Mesenchymal stem cell (in vitro differentiated cells and primary cell): ENCODE results near the gene ATF6.

ENCODE experiments used
- DNase-seq: peaks from one replicate; pipeline ENCODE4 v3.0.0-alpha.2; 2013
- H2AFZ ChIP-seq: one replicate; pipeline ENCODE4 v1.6.1; 2013; ENCODE audit warnings: low read depth, mild to moderate bottlenecking, control low read depth, inconsistent platforms, low read length, moderate library complexity
- H2AK5ac ChIP-seq: 2 replicates; pipeline ENCODE4 v1.6.1; 2013; ENCODE audit warnings: low read length, moderate library complexity, mild to moderate bottlenecking, inconsistent platforms; ENCODE audit not compliant: severe bottlenecking
- H2BK120ac ChIP-seq: one replicate; pipeline ENCODE4 v1.6.1; 2013; ENCODE audit warnings: low read depth, mild to moderate bottlenecking, inconsistent platforms, low read length, moderate library complexity
- H2BK12ac ChIP-seq, 2 experiments: one replicate each; pipeline ENCODE4 v1.6.1; 2013; ENCODE audit warnings: inconsistent platforms in 2 of 2, low read length in 2 of 2, mild to moderate bottlenecking in 2 of 2, moderate library complexity in 2 of 2, control low read depth in 1 of 2
- H2BK15ac ChIP-seq: one replicate; pipeline ENCODE4 v1.6.1; 2013; ENCODE audit warnings: mild to moderate bottlenecking, low read depth, inconsistent platforms; ENCODE audit not compliant: poor library complexity, severe bottlenecking
- H2BK5ac ChIP-seq: 2 replicates; pipeline ENCODE4 v1.6.1; 2013; ENCODE audit warnings: low read depth, mild to moderate bottlenecking, low read length, control low read depth, inconsistent platforms; ENCODE audit not compliant: poor library complexity, severe bottlenecking
- H3K14ac ChIP-seq, 2 experiments: one replicate each; pipeline ENCODE4 v1.6.1; 2013; ENCODE audit warnings: inconsistent platforms in 2 of 2, low read length in 2 of 2, control low read depth in 1 of 2, mild to moderate bottlenecking in 1 of 2, moderate library complexity in 1 of 2
- H3K18ac ChIP-seq, 2 experiments: one replicate each; pipeline ENCODE4 v1.6.1; 2013; ENCODE audit warnings: inconsistent platforms in 2 of 2, low read length in 2 of 2, control low read depth in 1 of 2, low read depth in 1 of 2, mild to moderate bottlenecking in 1 of 2
- H3K23ac ChIP-seq, 2 experiments: one replicate each; pipeline ENCODE4 v1.6.1; 2013; ENCODE audit warnings: inconsistent platforms in 2 of 2, low read length in 2 of 2, mild to moderate bottlenecking in 2 of 2, moderate library complexity in 2 of 2, control low read depth in 1 of 2
- H3K27ac ChIP-seq: 2 replicates; pipeline ENCODE4 v1.5.1; 2013; ENCODE audit warnings: mild to moderate bottlenecking, moderate library complexity, low read length, control low read depth, inconsistent platforms; ENCODE audit not compliant: poor library complexity, severe bottlenecking
- H3K27me3 ChIP-seq, 2 experiments: 2 replicates each; pipeline versions ENCODE4 v1.6.1 to v1.7.0; 2013; ENCODE audit warnings: low read length in 2 of 2, mild to moderate bottlenecking in 2 of 2, moderate library complexity in 2 of 2, control low read depth in 1 of 2, inconsistent platforms in 1 of 2; ENCODE audit not compliant: control insufficient read depth in 1 of 2, insufficient read depth in 1 of 2
- H3K36me3 ChIP-seq, 2 experiments: 2 replicates each; pipeline versions ENCODE4 v1.6.1 to v1.7.0; 2013; ENCODE audit warnings: low read length in 2 of 2, control low read depth in 1 of 2, inconsistent platforms in 1 of 2, low read depth in 1 of 2, mild to moderate bottlenecking in 1 of 2; ENCODE audit not compliant: insufficient read depth in 2 of 2, control insufficient read depth in 1 of 2
- H3K4ac ChIP-seq, 2 experiments: one replicate each; pipeline ENCODE4 v1.6.1; 2013; ENCODE audit warnings: inconsistent platforms in 2 of 2, low read length in 2 of 2, mild to moderate bottlenecking in 2 of 2, moderate library complexity in 2 of 2, control low read depth in 1 of 2, low read depth in 1 of 2
- H3K4me1 ChIP-seq: 2 replicates; pipeline ENCODE4 v1.6.1; 2013; ENCODE audit warnings: low read depth, low read length, control low read depth; ENCODE audit not compliant: control insufficient read depth, insufficient read depth
- H3K4me2 ChIP-seq: 2 replicates; pipeline ENCODE4 v1.6.1; 2013; ENCODE audit warnings: low read length, mild to moderate bottlenecking, inconsistent platforms; ENCODE audit not compliant: poor library complexity, severe bottlenecking
- H3K4me3 ChIP-seq, 2 experiments: 2 replicates each; pipeline versions ENCODE4 v1.5.1 to v1.7.0; 2013; ENCODE audit warnings: low read length in 2 of 2, mild to moderate bottlenecking in 2 of 2, control low read depth in 1 of 2, low read depth in 1 of 2; ENCODE audit not compliant: insufficient read depth in 1 of 2
- H3K79me1 ChIP-seq: replicated peaks from 2 replicates; pipeline ENCODE4 v1.6.1; 2013; ENCODE audit warnings: mild to moderate bottlenecking, control low read depth, low read length, inconsistent platforms; ENCODE audit not compliant: poor library complexity, severe bottlenecking
- H3K9ac ChIP-seq: 2 replicates; pipeline ENCODE4 v1.7.0; 2013; ENCODE audit warnings: mild to moderate bottlenecking, low read length, moderate library complexity
- H3K9me3 ChIP-seq: 2 replicates; pipeline ENCODE4 v1.7.0; 2013; ENCODE audit warnings: mild to moderate bottlenecking, low read length; ENCODE audit not compliant: control insufficient read depth
- H4K8ac ChIP-seq: one replicate; pipeline ENCODE4 v1.6.1; 2013; ENCODE audit warnings: inconsistent platforms, mild to moderate bottlenecking, low read length, moderate library complexity
- H4K91ac ChIP-seq: one replicate; pipeline ENCODE4 v1.6.1; 2013; ENCODE audit warnings: mild to moderate bottlenecking, low read length, inconsistent platforms
- WGBS: methylation state at CpG from one replicate; pipeline ENCODE4 v1.1.7; 2013; ENCODE audit warnings: mixed read lengths; 5-methylcytosine and 5-hydroxymethylcytosine counted together

ATF6 gene

GRCh38 chr1:161777261-161777660, 11.1 kb downstream of the ATF6 start:
- H4K91ac ChIP-seq: no peak overlapping the region
- H3K9me3 ChIP-seq: no peaks in the 10 kb centered on the region
- no peak overlapping the region for H3K27ac ChIP-seq
- H3K79me1 ChIP-seq: peaks cover 12% of the 10 kb centered on the region
- no peak overlapping the region for H2AK5ac ChIP-seq
- H2BK15ac ChIP-seq: no peak overlapping the region
- peaks cover 1% of the 10 kb centered on the region for H3K4me1 ChIP-seq
- no peak overlapping the region for H3K4me3 ChIP-seq
- no peak overlapping the region for H3K9ac ChIP-seq
- H2BK5ac ChIP-seq: no peak overlapping the region
- no peak overlapping the region for H2BK12ac ChIP-seq
- H3K23ac ChIP-seq: no peak overlapping the region
- peaks cover 3 to 10% of the 10 kb centered on the region in 2 experiments for H3K36me3 ChIP-seq
- no peak for DNase-seq
- 100% methylated on average over 2 of the region's 2 CpGs for WGBS
- H3K4me2 ChIP-seq: no peak overlapping the region
- no peak overlapping the region for H3K4ac ChIP-seq
- no peaks in the 10 kb centered on the region for H3K27me3 ChIP-seq
- no peak overlapping the region for H3K18ac ChIP-seq
- H2AFZ ChIP-seq: no peak overlapping the region
- H2BK120ac ChIP-seq: no peak overlapping the region
- H3K14ac ChIP-seq: no peak overlapping the region
- H4K8ac ChIP-seq: no peak overlapping the region

GRCh38 chr1:161778522-161778921, 12.4 kb downstream of the ATF6 start:
- WGBS: no CpG with 5 or more reads among the region's 1 CpG
- Histone ChIP-seq H2AK5ac (no peak overlapping the region), H4K8ac (no peak overlapping the region), H3K79me1 (peaks cover 18% of the 10 kb centered on the region), H3K36me3 (peaks cover 3 to 20% of the 10 kb centered on the region in 2 experiments), H3K9ac (no peak overlapping the region), H2AFZ (no peak overlapping the region), H3K9me3 (no peaks in the 10 kb centered on the region), H3K14ac (no peak overlapping the region), H3K4me1 (peaks cover 1% of the 10 kb centered on the region), H3K23ac (no peak overlapping the region), H2BK12ac (no peak overlapping the region), H3K4me2 (no peak overlapping the region), H2BK5ac (no peak overlapping the region), H3K27me3 (no peaks in the 10 kb centered on the region), H2BK15ac (no peak overlapping the region), H3K4ac (no peak overlapping the region), H3K18ac (no peak overlapping the region), H2BK120ac (no peak overlapping the region), H3K27ac (no peak overlapping the region), H3K4me3 (no peak overlapping the region), H4K91ac (no peak overlapping the region)
- no peak for DNase-seq

- no peak overlapping the region for H4K91ac ChIP-seq
- peaks cover 3 to 29% of the 10 kb centered on the region in 2 experiments for H3K36me3 ChIP-seq
- H3K23ac ChIP-seq: no peak overlapping the region
- H3K18ac ChIP-seq: no peak overlapping the region
- H2BK5ac ChIP-seq: no peak overlapping the region
- no peak overlapping the region for H3K4me3 ChIP-seq
- H3K4me1 ChIP-seq: peaks cover 1% of the 10 kb centered on the region
- DNase-seq: no peak
- H3K9ac ChIP-seq: no peak overlapping the region
- H2BK120ac ChIP-seq: no peak overlapping the region
- no peak overlapping the region for H3K27ac ChIP-seq
- 97% methylated on average over 2 of the region's 2 CpGs for WGBS
- H3K79me1 ChIP-seq: peaks cover 18% of the 10 kb centered on the region
- no peak overlapping the region for H3K14ac ChIP-seq
- no peak overlapping the region for H4K8ac ChIP-seq
- H2BK12ac ChIP-seq: no peak overlapping the region
- H2AK5ac ChIP-seq: no peak overlapping the region
- no peak overlapping the region for H2AFZ ChIP-seq
- no peak overlapping the region for H3K4ac ChIP-seq
- no peaks in the 10 kb centered on the region for H3K27me3 ChIP-seq
- H2BK15ac ChIP-seq: no peak overlapping the region
- no peak overlapping the region for H3K4me2 ChIP-seq
- no peaks in the 10 kb centered on the region for H3K9me3 ChIP-seq
Observed at GRCh38 chr1:161779393-161779792, 13.3 kb downstream of the ATF6 start.

DNA sequence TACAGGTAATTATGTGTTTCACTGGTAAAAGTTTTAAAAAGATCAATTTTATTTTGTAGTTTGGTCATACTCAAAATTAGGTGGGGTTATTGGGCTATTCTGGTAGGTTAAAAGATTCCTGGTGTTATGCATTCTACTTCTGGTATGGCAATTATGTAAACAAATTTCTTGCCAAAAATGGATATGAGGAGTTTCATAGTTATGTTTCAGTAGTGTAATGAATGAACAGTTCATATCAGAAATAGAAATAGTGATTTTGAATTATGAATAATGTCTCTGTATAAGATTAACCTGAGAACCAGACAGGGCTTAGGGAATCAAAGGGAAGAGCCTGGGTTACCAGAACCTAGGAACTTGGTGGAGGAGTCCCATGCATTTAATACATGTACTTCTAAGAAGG, 15.9 kb downstream of the ATF6 start:
- Histone ChIP-seq H2BK120ac (no peak overlapping the region), H2AFZ (no peak overlapping the region), H3K4me2 (no peak overlapping the region), H3K4ac (no peak overlapping the region), H4K8ac (no peak overlapping the region), H3K4me3 (no peak overlapping the region), H3K4me1 (peaks cover 1% of the 10 kb centered on the region), H3K9ac (no peak overlapping the region), H4K91ac (no peak overlapping the region), H3K27ac (no peak overlapping the region), H3K79me1 (peaks cover 12% of the 10 kb centered on the region), H2BK12ac (no peak overlapping the region), H3K23ac (no peak overlapping the region), H3K18ac (no peak overlapping the region), H3K14ac (no peak overlapping the region), H3K36me3 (peaks cover 3 to 51% of the 10 kb centered on the region in 2 experiments), H2BK15ac (no peak overlapping the region), H2AK5ac (no peak overlapping the region), H3K27me3 (no peaks in the 10 kb centered on the region), H3K9me3 (no peaks in the 10 kb centered on the region), H2BK5ac (no peak overlapping the region)
- DNase-seq: no peak
